GM21390 (cell line): ENCODE measurements around the gene PERM1.
"Not testable (repeated sequence)": the region's sequence is repeated elsewhere in the genome, so short reads cannot be mapped to it uniquely, and the experiment has no call there.

Experiments
- ATAC-seq: cut with Tn5 transposase; IDR thresholded peaks from one replicate; pipeline ENCODE4 v1.9.1; 2021; ENCODE audit not compliant: unreplicated experiment

PERM1 gene

DNA sequence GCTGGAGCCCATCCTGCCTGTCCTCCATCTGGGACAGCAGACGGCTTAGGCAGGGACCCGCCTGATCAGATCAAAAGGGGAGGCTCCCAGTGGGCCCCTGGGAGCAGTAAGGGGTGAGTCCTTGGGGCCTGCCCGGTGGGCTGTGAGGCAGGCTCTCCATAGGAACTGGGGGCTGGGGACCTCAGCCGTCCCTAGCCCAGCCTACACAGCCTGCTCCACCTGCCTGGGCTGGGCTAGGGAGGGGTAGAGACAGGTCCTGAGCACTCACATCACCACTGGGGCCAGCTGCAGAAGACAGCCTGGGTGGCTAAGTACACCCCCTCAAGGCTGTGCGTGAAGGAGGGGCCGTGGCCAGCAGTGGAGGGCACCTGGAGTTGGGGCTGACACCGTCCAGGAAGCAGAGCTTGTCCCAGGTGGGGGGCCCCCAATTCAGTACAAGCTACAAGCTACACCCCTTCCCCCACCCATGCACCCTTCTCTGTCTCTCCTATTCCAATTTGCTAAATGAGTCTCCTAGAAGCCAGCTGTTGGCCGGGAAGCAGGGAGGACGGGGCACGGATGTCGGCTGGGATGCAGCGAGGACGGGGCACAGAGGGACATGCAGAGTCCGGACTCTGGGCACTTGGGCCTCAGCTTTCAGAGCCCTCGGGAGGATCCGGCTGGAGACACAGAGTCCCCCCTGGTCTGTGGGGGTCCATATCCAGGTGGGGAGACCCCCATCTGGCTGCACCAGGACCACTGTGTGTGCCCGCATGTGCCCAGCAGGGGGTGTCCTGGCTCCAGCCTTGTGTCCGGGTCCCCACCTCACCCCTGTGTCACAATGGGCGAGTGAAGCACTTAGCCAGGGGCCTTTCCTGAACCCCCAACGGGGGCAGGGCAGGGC lies 33.1 kb upstream of the PERM1 start:
- ATAC-seq, result no peak

DNA sequence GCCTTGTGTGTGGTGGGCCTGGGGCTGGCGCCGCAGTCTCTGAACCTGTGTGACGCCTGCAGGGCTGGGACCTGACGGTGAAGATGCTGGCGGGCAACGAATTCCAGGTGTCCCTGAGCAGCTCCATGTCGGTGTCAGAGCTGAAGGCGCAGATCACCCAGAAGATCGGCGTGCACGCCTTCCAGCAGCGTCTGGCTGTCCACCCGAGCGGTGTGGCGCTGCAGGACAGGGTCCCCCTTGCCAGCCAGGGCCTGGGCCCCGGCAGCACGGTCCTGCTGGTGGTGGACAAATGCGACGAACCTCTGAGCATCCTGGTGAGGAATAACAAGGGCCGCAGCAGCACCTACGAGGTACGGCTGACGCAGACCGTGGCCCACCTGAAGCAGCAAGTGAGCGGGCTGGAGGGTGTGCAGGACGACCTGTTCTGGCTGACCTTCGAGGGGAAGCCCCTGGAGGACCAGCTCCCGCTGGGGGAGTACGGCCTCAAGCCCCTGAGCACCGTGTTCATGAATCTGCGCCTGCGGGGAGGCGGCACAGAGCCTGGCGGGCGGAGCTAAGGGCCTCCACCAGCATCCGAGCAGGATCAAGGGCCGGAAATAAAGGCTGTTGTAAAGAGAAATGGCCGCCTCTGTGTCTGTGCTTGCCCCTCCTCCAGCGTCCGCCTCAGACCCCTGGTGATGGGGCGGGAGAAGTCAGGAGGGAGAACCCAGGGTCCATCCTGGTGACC lies 32.2 kb upstream of the PERM1 start:
- ATAC-seq, result no peak

- peak; percentile 86 for ATAC-seq
Measured at GRCh38 chr1:1013105-1013921, 31.4 kb upstream of the PERM1 start, which contains the start of gene ISG15. Gene ISG15 (plus strand): TSS chr1:1013497. CDS start chr1:1013574, 77 bp downstream.

DNA sequence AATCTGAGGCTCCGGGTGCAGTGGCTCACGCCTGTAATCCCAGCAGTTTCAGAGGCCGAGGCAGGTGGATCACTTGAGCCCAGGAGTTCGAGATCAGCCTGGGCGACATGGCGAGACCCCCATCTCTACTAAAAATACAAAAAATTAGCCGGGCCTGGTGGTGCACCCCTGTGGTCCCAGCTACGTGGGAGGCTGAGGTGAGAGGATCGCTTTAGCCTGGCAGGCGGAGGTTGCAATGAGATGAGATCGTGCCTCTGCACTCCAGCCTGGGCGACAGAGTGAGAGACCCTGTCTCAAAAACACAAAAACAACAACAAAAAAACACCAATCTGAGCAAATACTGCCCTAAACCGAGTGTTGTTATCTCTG lies 30.8 kb upstream of the PERM1 start:
- peak; percentile 4 for ATAC-seq

DNA sequence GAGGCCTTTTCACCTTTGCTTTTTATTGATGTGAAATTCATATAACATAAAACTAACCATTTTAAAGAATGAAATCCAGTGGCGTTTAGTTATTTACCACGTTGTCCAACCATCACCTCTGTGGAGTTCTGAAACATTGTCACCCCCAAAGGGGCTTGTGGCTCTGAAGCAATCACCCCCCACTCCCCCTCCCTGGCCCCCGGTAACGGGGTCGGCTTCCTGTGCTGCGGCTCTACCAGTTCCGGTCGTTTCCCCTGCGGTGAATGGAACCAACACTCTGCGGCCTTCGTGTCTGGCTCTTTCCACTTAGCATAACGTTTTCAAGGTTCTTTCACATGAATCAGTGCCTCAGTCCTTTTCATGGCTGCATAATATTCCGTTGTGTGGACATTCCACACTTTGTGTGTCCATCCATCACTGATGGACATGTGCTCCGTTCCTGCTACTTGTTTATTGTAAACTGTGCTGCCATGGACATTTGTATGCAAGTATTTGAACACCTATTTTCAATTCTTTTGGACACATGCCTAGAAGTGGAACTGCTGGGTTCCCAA lies 29.6 kb upstream of the PERM1 start:
- no peak for ATAC-seq

DNA sequence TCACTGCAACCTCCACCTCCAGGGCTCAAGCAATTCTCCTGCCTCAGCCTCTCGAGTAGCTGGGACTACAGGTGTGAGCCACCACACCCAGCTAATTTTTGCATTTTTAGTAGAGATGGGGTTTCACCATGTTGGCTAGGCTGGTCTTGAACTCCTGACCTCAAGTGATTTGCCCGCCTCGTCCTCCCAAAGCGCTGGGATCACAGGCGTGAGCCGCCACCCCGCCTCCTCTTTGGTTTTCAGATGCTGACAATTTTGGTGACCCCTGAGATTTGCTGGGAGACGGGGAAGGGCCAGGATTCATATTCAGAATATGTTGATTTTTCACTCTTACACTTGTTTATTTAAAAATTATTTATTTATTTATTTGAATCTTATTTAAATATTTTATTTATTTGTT lies 28.2 kb upstream of the PERM1 start:
- ATAC-seq, result not testable (repeated sequence)

GRCh38 chr1:1006305-1007159 lies 24.6 kb upstream of the PERM1 start:
- no peak for ATAC-seq

DNA sequence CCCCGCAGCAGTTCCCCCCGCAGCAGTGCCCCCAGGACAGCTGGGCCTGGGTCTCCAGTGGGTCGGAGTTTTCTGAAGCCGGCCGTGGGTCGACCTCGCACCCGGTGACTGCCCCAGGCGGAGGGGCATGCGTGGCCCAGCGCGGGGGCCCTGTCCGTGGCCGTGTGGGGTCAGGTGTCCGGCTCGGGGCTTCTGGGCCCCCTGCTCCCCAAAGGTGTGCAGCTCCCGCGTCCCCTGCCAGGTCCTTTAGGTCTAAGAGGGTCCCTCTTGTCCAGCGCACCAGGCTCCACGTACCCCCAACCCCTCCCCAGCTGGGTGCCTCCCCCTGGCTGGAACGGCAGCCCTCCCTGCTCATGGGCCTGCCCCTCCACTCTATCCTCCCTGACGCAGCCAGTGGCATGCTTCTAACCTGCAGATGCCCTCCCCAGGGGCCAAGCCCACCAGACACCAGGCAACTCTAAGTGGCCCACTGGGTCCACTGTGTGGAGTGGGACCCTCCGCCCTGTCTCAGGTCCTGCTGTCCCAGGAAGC lies 23.9 kb upstream of the PERM1 start:
- ATAC-seq, result no peak

DNA sequence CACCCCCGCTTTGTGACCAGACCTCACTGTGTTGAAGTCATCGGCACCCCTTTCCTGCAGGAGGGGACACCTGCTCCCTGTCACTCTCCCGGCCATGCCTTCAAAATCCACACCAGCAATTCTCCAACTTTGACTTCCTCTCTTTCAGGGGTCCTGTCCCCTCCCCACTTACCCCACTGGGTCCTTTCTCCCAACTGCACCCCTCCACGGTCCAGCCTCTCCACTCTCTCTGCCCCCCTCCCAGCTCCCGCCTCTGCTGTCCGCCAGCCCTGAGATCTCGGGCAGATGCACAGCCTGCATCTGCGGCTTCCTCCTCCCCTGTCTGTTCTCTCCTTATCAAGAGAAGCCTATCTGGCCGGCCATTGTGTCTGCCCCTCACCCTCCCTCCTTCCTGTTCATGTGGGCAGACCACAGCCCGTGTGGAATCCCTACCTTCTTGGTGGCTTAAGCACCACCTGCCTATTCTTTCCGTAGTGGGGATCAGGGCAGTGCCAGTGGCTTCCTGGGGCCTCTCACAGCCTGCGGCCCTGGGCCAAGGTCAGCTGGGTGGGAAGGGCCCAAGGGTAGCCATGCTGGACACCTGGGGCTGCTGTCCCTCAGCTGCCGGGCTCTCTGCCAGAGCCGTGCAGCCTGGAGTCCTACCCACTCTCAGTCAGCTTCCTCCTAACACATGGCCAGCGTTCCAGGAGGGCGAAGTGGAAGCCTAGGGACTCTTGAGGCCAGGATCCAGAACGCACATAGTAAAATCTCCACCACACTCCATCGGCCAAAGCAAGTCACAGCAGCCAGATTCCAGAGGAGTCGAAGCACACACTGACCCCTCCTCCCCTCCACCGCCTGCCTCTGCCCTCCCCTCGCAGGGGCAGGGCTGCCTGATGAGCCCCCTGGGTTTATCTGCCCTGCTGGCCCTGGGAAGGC lies 23.1 kb upstream of the PERM1 start:
- no peak for ATAC-seq

GRCh38 chr1:1004420-1004779 lies 22.5 kb upstream of the PERM1 start:
- ATAC-seq, result no peak

DNA sequence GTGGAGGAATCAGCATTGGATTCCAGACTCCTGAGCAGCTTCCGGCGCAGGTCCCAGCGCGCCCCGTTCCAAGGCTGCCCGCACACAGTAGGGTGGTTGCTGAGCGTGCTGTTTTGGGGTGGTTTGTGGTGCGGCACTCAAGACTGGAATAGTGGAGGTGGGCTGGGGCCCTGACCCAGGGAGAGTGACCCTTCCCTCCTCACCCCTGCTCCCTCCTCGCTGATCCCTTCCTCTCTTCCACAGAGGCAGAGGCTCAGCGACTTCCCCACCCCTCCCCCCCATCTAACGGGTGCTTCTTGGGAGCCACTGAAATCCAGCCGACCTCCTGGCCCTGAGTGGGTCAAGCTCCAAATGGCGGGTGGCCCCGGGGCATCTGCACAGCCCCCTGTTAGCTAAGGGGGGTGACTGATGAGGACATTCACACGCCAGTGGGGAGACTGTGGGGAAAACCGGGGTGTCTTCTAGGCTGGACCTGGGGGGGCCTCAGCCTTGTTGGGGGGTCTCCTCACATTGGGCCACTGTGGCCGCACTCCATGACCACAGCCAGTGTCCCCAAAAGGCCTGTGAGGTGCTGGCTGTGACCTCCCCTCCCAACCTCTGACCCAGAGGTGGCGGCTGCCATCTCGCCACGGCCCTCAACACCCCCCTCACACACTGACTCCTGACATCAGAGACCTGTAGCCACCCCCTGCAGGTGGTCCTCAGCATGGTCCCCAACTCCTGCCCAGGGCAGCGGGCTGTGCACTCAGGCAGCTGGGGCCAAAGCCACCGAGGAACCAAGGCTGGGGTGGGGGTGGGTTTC lies 21.9 kb upstream of the PERM1 start:
- no peak for ATAC-seq

GRCh38 chr1:1001057-1001783 lies 19.3 kb upstream of the PERM1 start:
- no peak for ATAC-seq

- no peak for ATAC-seq
Measured at GRCh38 chr1:1000357-1001056, 18.6 kb upstream of the PERM1 start.

DNA sequence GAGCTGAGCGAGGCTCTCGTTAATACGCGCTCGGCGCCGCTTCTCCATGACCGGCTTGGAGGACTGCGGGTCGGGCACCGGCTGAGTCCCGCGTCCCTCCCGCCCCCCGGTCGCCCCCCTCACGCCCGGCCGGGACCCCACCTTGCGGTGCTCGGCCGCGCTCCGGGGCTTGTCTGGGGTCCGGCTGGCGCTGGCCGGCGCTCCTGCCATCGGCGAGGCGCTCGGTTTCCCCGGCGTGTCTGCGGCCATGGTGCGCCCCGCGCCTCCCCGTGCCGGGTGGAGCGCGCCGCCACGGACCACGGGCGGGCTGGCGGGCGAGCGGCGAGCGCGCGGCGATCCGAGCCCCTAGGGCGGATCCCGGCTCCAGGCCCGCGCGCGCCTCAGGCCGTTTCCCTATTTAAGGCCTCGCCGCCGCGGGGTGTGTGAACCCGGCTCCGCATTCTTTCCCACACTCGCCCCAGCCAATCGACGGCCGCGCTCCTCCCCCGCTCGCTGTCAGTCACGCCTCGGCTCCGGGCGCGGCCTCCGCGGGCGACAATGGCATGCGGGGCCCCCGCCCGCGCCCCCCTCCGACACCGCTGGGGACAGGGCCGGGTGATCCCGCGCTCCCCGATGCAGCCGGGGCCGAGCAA lies 17.9 kb upstream of the PERM1 start, which contains the start of gene HES4:
HES4 (minus strand) TSS at position 373 of the 632 bp plus-strand sequence; CDS start at position 249, 124 bp downstream.
- ATAC-seq, result no peak

- ATAC-seq, result no peak
Measured at GRCh38 chr1:998995-999724, 17.3 kb upstream of the PERM1 start.

DNA sequence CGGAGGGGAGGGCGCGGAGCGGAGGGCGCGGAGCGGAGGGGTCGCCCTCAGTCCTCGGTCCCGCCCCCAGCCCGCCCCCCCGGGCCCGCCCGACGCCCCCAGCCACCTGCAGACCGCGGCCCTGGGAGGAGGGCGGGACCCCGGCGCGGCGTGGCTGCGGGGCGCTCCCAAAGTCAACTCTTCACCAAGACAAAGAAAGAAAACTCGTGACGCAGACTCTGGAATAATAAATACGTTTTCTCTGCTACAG lies 16.8 kb upstream of the PERM1 start:
- no peak for ATAC-seq
